Measurements from ENCODE around the gene RAD1. TPM values are rescaled to one million over a fixed set of nuclear protein-coding genes. Genes with fewer than 3 reads are reported as not detected.

Gene RAD1
- polyA plus RNA-seq, 2 of the 4 experiments (the other 2 are of a cell fraction) = 41.4 to 41.9 TPM

GRCh38 chr5:34916518-34916917, 1.2 kb upstream of the RAD1 start:
- FAIRE-seq = no peak
- Histone ChIP-seq H3K4me3 (peak overlapping the region; percentile 96), H3K27ac (peak overlapping the region; percentile 96 to 98), H3K4me2 (peak overlapping the region; percentile 97), H3K9me3 (no peaks in the 10 kb centered on the region), H3K4me1 (peaks cover 38% of the 10 kb centered on the region)
- ChIA-PET POLR2A (interaction anchor here (1.1 to 2.2 kb wide), 4 partner anchors 13 to 909 kb away, joined by 4 to 7 read pairs (median 6); partner anchors contain the start of genes AMACR and DNAJC21), CTCF (interaction anchor here (1.1 to 3.8 kb wide), 8 partner anchors 10 to 442 kb away, joined by 4 to 21 read pairs (median 9); partner anchors contain the start of gene DNAJC21)
- ATAC-seq = no peak
- 22% methylated on average over 6 of the region's 6 CpGs for WGBS (ENCODE audit: missing lambda C conversion rate)
- TF ChIP-seq HES2 (IDR thresholded peaks at IDR 0.05) = no peak
- no peak for TF ChIP-seq PBX3 (IDR thresholded peaks at IDR 0.05)
- DNase-seq (ENCODE audit: low read depth in 1 of 2, low spot score in 1 of 2) = no peak

GRCh38 chr5:34915856-34916192, 520 bp upstream of the RAD1 start:
- ChIA-PET CTCF (interaction anchor here (0.5 to 3.8 kb wide), 13 partner anchors 10 to 441 kb away, joined by 3 to 21 read pairs (median 5); partner anchors contain the start of gene DNAJC21), POLR2A (interaction anchor here (0.6 to 2.2 kb wide), 13 partner anchors 8 to 908 kb away, joined by 3 to 41 read pairs (median 4); partner anchors contain the start of genes AMACR, DNAJC21 and TTC23L)
- Histone ChIP-seq H3K27ac (peak overlapping the region; percentile 96 to 98), H3K4me3 (peak overlapping the region; percentile 96), H3K4me1 (peaks cover 38% of the 10 kb centered on the region), H3K9me3 (no peaks in the 10 kb centered on the region), H3K4me2 (peak overlapping the region; percentile 97)
- under 1% methylated on average over 20 of the region's 20 CpGs for WGBS (ENCODE audit: missing lambda C conversion rate)
- ATAC-seq (peak; percentile 29 to 46; a peak in 5 of 6 replicates), DNase-seq (ENCODE audit: low read depth in 1 of 2, low spot score in 1 of 2) (peak in 1 of 2 experiments; percentile 13), FAIRE-seq (no peak)
- TF ChIP-seq SREBF2 (IDR thresholded peaks at IDR 0.05) (no peak), USF2 (IDR thresholded peaks at IDR 0.05) (no peak), ZSCAN20 (CRISPR knock-in tag; IDR thresholded peaks at IDR 0.05) (no peak), HOXB13 (CRISPR knock-in tag; IDR thresholded peaks at IDR 0.05; ENCODE audit: low read depth) (no peak), TFCP2L1 (CRISPR knock-in tag; IDR thresholded peaks at IDR 0.05) (no peak), KDM5A (IDR thresholded peaks at IDR 0.05) (peak; percentile 79), EHMT2 (IDR thresholded peaks at IDR 0.05; ENCODE audit: low read depth) (no peak), MAZ (IDR thresholded peaks at IDR 0.05; ENCODE audit: borderline replicate concordance, low read depth, low read length) (no peak), HDAC2 (IDR thresholded peaks at IDR 0.05) (peak; percentile 81; the same call in 1 of the 2 replicates), CHD2 (IDR thresholded peaks at IDR 0.05; ENCODE audit: low read length, partially characterized antibody) (no peak), MYC (IDR thresholded peaks at IDR 0.05; ENCODE audit: borderline replicate concordance, low read length) (peak; percentile 55), MAX (IDR thresholded peaks at IDR 0.05) (0 out of 2 replicates have a peak, but pooled peaks have one; percentile 11), REST (IDR thresholded peaks at IDR 0.05) (no peak), CEBPB (IDR thresholded peaks at IDR 0.05) (no peak)

Data from A549 (cell line).